Measurements from ENCODE around the gene AK3.

The AK3 gene

GRCh38 chr9:4677392-4677791, 63.6 kb downstream of the AK3 start:
- H3K9ac ChIP-seq = no peak overlapping the region
- H3K27me3 ChIP-seq = no peaks in the 10 kb centered on the region
- H4K20me1 ChIP-seq = no peaks in the 10 kb centered on the region
- no peak overlapping the region for H3K27ac ChIP-seq
- H3K4me3 ChIP-seq = no peak overlapping the region
- H3K4me1 ChIP-seq = peaks cover 22% of the 10 kb centered on the region
- TF ChIP-seq Cebpa-rat (IDR thresholded peaks at IDR 0.05) = no peak
- H3K9me3 ChIP-seq = no peaks in the 10 kb centered on the region
- no peaks in the 10 kb centered on the region for H3K36me3 ChIP-seq
- no peak overlapping the region for H3K4me2 ChIP-seq

GRCh38 chr9:4674783-4675182, 66.2 kb downstream of the AK3 start:
- TF ChIP-seq Cebpa-rat (IDR thresholded peaks at IDR 0.05) = no peak
- Histone ChIP-seq H4K20me1 (no peaks in the 10 kb centered on the region), H3K9ac (no peak overlapping the region), H3K4me3 (no peak overlapping the region), H3K4me1 (peaks cover 10% of the 10 kb centered on the region), H3K4me2 (no peak overlapping the region), H3K27me3 (no peaks in the 10 kb centered on the region), H3K27ac (no peak overlapping the region), H3K36me3 (no peaks in the 10 kb centered on the region), H3K9me3 (no peaks in the 10 kb centered on the region)

- TF ChIP-seq Cebpa-rat (IDR thresholded peaks at IDR 0.05) = no peak
- no peaks in the 10 kb centered on the region for H3K9me3 ChIP-seq
- H3K4me1 ChIP-seq = no peaks in the 10 kb centered on the region
- H3K4me2 ChIP-seq = no peak overlapping the region
- H3K27me3 ChIP-seq = no peaks in the 10 kb centered on the region
- H3K4me3 ChIP-seq = no peak overlapping the region
- H3K9ac ChIP-seq = no peak overlapping the region
- no peak overlapping the region for H3K27ac ChIP-seq
- no peaks in the 10 kb centered on the region for H3K36me3 ChIP-seq
- H4K20me1 ChIP-seq = no peaks in the 10 kb centered on the region
These were observed 69.3 kb downstream of the AK3 start for GRCh38 chr9:4671737-4672136.

GRCh38 chr9:4670591-4670990, 70.4 kb downstream of the AK3 start:
- Histone ChIP-seq H3K36me3 (no peaks in the 10 kb centered on the region), H3K9ac (no peak overlapping the region), H4K20me1 (no peaks in the 10 kb centered on the region), H3K27ac (no peak overlapping the region), H3K4me3 (no peak overlapping the region), H3K9me3 (no peaks in the 10 kb centered on the region), H3K4me1 (no peaks in the 10 kb centered on the region), H3K27me3 (no peaks in the 10 kb centered on the region), H3K4me2 (no peak overlapping the region)
- TF ChIP-seq Cebpa-rat (IDR thresholded peaks at IDR 0.05) = no peak

GRCh38 chr9:4669890-4670289, 71.1 kb downstream of the AK3 start:
- Histone ChIP-seq H3K9me3 (no peaks in the 10 kb centered on the region), H3K9ac (no peak overlapping the region), H4K20me1 (no peaks in the 10 kb centered on the region), H3K4me3 (no peak overlapping the region), H3K36me3 (no peaks in the 10 kb centered on the region), H3K27ac (no peak overlapping the region), H3K4me1 (peaks cover 6% of the 10 kb centered on the region), H3K27me3 (no peaks in the 10 kb centered on the region), H3K4me2 (no peak overlapping the region)
- TF ChIP-seq Cebpa-rat (IDR thresholded peaks at IDR 0.05) = no peak

- H3K4me3 ChIP-seq = no peak overlapping the region
- no peak for TF ChIP-seq Cebpa-rat (IDR thresholded peaks at IDR 0.05)
- no peaks in the 10 kb centered on the region for H3K27me3 ChIP-seq
- H3K27ac ChIP-seq = no peak overlapping the region
- no peak overlapping the region for H3K4me2 ChIP-seq
- H3K9me3 ChIP-seq = no peaks in the 10 kb centered on the region
- H3K4me1 ChIP-seq = peaks cover 19% of the 10 kb centered on the region
- no peaks in the 10 kb centered on the region for H3K36me3 ChIP-seq
- no peaks in the 10 kb centered on the region for H4K20me1 ChIP-seq
- no peak overlapping the region for H3K9ac ChIP-seq
These were observed 72.4 kb downstream of the AK3 start for GRCh38 chr9:4668604-4669003.

GRCh38 chr9:4667681-4668080, 73.3 kb downstream of the AK3 start:
- Histone ChIP-seq H3K4me2 (no peak overlapping the region), H3K4me1 (peaks cover 28% of the 10 kb centered on the region), H3K9ac (no peak overlapping the region), H4K20me1 (no peaks in the 10 kb centered on the region), H3K4me3 (no peak overlapping the region), H3K36me3 (no peaks in the 10 kb centered on the region), H3K27ac (no peak overlapping the region), H3K9me3 (no peaks in the 10 kb centered on the region), H3K27me3 (no peaks in the 10 kb centered on the region)
- TF ChIP-seq Cebpa-rat (IDR thresholded peaks at IDR 0.05) = no peak

GRCh38 chr9:4666042-4666699, 74.8 kb downstream of the AK3 start, which contains the start of gene SPATA6L:
Gene SPATA6L (minus strand): TSS chr9:4666480. CDS start chr9:4666250, 230 bp downstream.
- Histone ChIP-seq H3K9me3 (no peaks in the 10 kb centered on the region), H3K27me3 (no peaks in the 10 kb centered on the region), H4K20me1 (no peaks in the 10 kb centered on the region), H3K36me3 (no peaks in the 10 kb centered on the region), H3K27ac (no peak within 1 kb of the TSS), H3K4me3 (no peak within 1 kb of the TSS), H3K4me2 (peak within 1 kb of the TSS; percentile 93), H3K4me1 (peaks cover 38% of the 10 kb centered on the region), H3K9ac (no peak within 1 kb of the TSS)
- no peak for TF ChIP-seq Cebpa-rat (IDR thresholded peaks at IDR 0.05)

- Histone ChIP-seq H3K4me1 (peaks cover 40% of the 10 kb centered on the region), H3K27ac (no peak overlapping the region), H3K4me2 (peak overlapping the region; percentile 93), H4K20me1 (no peaks in the 10 kb centered on the region), H3K27me3 (no peaks in the 10 kb centered on the region), H3K9me3 (no peaks in the 10 kb centered on the region), H3K9ac (no peak overlapping the region), H3K4me3 (no peak overlapping the region), H3K36me3 (no peaks in the 10 kb centered on the region)
- TF ChIP-seq Cebpa-rat (IDR thresholded peaks at IDR 0.05) = no peak
These were observed 75.6 kb downstream of the AK3 start for GRCh38 chr9:4665357-4665756.

- Histone ChIP-seq H3K4me3 (no peak overlapping the region), H3K36me3 (no peaks in the 10 kb centered on the region), H3K9me3 (no peaks in the 10 kb centered on the region), H4K20me1 (no peaks in the 10 kb centered on the region), H3K27me3 (no peaks in the 10 kb centered on the region), H3K9ac (no peak overlapping the region), H3K4me1 (peaks cover 40% of the 10 kb centered on the region), H3K27ac (no peak overlapping the region), H3K4me2 (peak overlapping the region; percentile 93)
- TF ChIP-seq Cebpa-rat (IDR thresholded peaks at IDR 0.05) = no peak
These were observed 77.0 kb downstream of the AK3 start for GRCh38 chr9:4663956-4664355.

All from BLaER1 (cell line).